Measurements from ENCODE around the gene DES. TPM values are rescaled to one million over a fixed set of nuclear protein-coding genes. Genes with fewer than 3 reads are reported as not detected.
"Not testable (repeated sequence)": the region's sequence is repeated elsewhere in the genome, so short reads cannot be mapped to it uniquely, and the experiment has no call there.

The DES gene
- total RNA-seq, 1 experiment from 2014 or later = not detected

DNA sequence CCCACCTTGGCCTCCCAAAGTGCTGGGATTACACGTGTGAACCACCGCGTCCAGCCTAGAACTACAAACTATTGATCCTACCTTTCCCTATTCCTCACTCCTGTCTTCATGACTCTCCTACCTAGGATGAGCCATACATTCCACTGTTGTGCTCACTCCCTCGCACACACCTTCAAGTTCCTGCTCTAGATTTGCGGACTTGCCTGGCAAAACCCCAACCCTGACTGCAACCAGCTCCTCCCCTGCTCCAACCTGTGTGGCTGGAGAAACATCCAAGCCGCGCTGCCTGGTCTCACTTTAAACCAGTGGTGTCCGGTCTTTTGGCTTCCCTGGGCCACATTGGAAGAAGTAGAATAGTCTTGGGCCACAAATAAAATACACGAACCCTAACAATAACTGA, 25.4 kb upstream of the DES start:
- POLR2A ChIA-PET = interaction anchor here (0.6 to 0.7 kb wide), 2 partner anchors 20 to 151 kb away, joined by 3 read pairs; partner anchors contain the start of gene CHPF
- BruUV-seq (replicated peaks) = no TSS peak
- TF ChIP-seq, protein P1, sequence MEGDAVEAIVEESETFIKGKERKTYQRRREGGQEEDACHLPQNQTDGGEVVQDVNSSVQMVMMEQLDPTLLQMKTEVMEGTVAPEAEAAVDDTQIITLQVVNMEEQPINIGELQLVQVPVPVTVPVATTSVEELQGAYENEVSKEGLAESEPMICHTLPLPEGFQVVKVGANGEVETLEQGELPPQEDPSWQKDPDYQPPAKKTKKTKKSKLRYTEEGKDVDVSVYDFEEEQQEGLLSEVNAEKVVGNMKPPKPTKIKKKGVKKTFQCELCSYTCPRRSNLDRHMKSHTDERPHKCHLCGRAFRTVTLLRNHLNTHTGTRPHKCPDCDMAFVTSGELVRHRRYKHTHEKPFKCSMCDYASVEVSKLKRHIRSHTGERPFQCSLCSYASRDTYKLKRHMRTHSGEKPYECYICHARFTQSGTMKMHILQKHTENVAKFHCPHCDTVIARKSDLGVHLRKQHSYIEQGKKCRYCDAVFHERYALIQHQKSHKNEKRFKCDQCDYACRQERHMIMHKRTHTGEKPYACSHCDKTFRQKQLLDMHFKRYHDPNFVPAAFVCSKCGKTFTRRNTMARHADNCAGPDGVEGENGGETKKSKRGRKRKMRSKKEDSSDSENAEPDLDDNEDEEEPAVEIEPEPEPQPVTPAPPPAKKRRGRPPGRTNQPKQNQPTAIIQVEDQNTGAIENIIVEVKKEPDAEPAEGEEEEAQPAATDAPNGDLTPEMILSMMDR (IDR thresholded peaks at IDR 0.05; ENCODE audit: unreplicated experiment) = no peak
- H3K36me3 Mint-ChIP-seq (ENCODE audit: insufficient read depth, unreplicated experiment) = no peaks in the 10 kb centered on the region
- intact Hi-C loops (cut with micrococcal nuclease) = no loop called here
- H3K27me3 Mint-ChIP-seq (ENCODE audit: insufficient read depth, unreplicated experiment) = no peaks in the 10 kb centered on the region
- H3K4me3 Mint-ChIP-seq (ENCODE audit: unreplicated experiment) = no peak overlapping the region
- no peak overlapping the region for H3K27ac Mint-ChIP-seq (ENCODE audit: low read depth, unreplicated experiment)
- no peaks in the 10 kb centered on the region for H3K4me1 Mint-ChIP-seq (ENCODE audit: insufficient read depth, unreplicated experiment)
- no peak for DNase-seq (ENCODE audit: unreplicated experiment)
- H3K9me3 Mint-ChIP-seq (ENCODE audit: unreplicated experiment) = no peaks in the 10 kb centered on the region
- CTCF ChIA-PET = interaction anchor here (0.7 to 1.7 kb wide), 7 partner anchors 10 to 202 kb away, joined by 3 to 23 read pairs (median 3); no protein-coding TSS in a partner anchor

DNA sequence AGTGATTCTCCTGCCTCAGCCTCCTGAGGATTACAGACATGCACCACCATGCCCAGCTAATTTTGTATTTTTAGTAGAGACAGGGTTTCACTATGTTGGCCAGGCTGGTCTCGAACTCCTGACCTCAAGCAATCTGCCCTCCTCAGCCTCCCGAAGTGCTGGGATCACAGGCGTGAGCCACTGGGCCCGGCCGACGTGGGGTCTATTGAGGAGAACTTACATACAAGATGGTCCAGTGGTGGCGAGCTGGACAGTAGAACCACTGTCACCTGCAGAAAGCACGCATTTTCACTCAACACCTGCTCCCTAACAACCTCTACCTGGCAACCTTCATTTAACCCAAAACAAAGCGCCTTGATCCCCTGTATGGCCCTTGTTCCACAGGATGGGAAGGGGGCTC, 23.1 kb upstream of the DES start:
- H3K36me3 Mint-ChIP-seq (ENCODE audit: insufficient read depth, unreplicated experiment); BruUV-seq (replicated peaks); H3K4me3 Mint-ChIP-seq (ENCODE audit: unreplicated experiment); POLR2A ChIA-PET; H3K27ac Mint-ChIP-seq (ENCODE audit: low read depth, unreplicated experiment); H3K4me1 Mint-ChIP-seq (ENCODE audit: insufficient read depth, unreplicated experiment); intact Hi-C loops (cut with micrococcal nuclease); DNase-seq (ENCODE audit: unreplicated experiment); H3K27me3 Mint-ChIP-seq (ENCODE audit: insufficient read depth, unreplicated experiment); H3K9me3 Mint-ChIP-seq (ENCODE audit: unreplicated experiment): not testable (repeated sequence)
- CTCF ChIA-PET = interaction anchor here (0.6 to 1.9 kb wide), 4 partner anchors 9 to 135 kb away, joined by 3 to 7 read pairs (median 5); no protein-coding TSS in a partner anchor

- intact Hi-C loops (cut with micrococcal nuclease) = no loop called here
- BruUV-seq (replicated peaks) = no TSS peak
- Mint-ChIP-seq H3K27me3 (ENCODE audit: insufficient read depth, unreplicated experiment) (no peaks in the 10 kb centered on the region), H3K27ac (ENCODE audit: low read depth, unreplicated experiment) (no peak overlapping the region), H3K4me3 (ENCODE audit: unreplicated experiment) (no peak overlapping the region), H3K36me3 (ENCODE audit: insufficient read depth, unreplicated experiment) (no peaks in the 10 kb centered on the region), H3K9me3 (ENCODE audit: unreplicated experiment) (no peaks in the 10 kb centered on the region), H3K4me1 (ENCODE audit: insufficient read depth, unreplicated experiment) (no peaks in the 10 kb centered on the region)
- no peak for DNase-seq (ENCODE audit: unreplicated experiment)
- TF ChIP-seq, protein P1 (IDR thresholded peaks at IDR 0.05; ENCODE audit: unreplicated experiment) = no peak
- POLR2A ChIA-PET = no interaction called here
- CTCF ChIA-PET = interaction anchor here (0.7 to 1.9 kb wide), 3 partner anchors 8 to 134 kb away, joined by 3 to 7 read pairs (median 7); no protein-coding TSS in a partner anchor
Observed at GRCh38 chr2:219395609-219396008, 22.6 kb upstream of the DES start.

- Mint-ChIP-seq H3K4me1 (ENCODE audit: insufficient read depth, unreplicated experiment) (no peaks in the 10 kb centered on the region), H3K27me3 (ENCODE audit: insufficient read depth, unreplicated experiment) (no peaks in the 10 kb centered on the region), H3K36me3 (ENCODE audit: insufficient read depth, unreplicated experiment) (no peaks in the 10 kb centered on the region), H3K4me3 (ENCODE audit: unreplicated experiment) (no peak overlapping the region), H3K27ac (ENCODE audit: low read depth, unreplicated experiment) (no peak overlapping the region), H3K9me3 (ENCODE audit: unreplicated experiment) (no peaks in the 10 kb centered on the region)
- no TSS peak for BruUV-seq (replicated peaks)
- intact Hi-C loops (cut with micrococcal nuclease) = no loop called here
- no peak for DNase-seq (ENCODE audit: unreplicated experiment)
- CTCF ChIA-PET = interaction anchor here (0.5 to 9.1 kb wide), 3 partner anchors 10 to 144 kb away, joined by 3 to 287 read pairs (median 3); no protein-coding TSS in a partner anchor
- POLR2A ChIA-PET = interaction anchor here (2.2 kb wide), 1 partner anchor 9 kb away, joined by 6 read pairs; the partner anchor contains the start of gene DNPEP
- TF ChIP-seq, protein P1 (IDR thresholded peaks at IDR 0.05; ENCODE audit: unreplicated experiment) = no peak
Observed at GRCh38 chr2:219396863-219397457, 21.2 kb upstream of the DES start.
